PC-3 (cell line): ENCODE measurements around the gene TSGA10.
"Not testable (repeated sequence)": the region's sequence is repeated elsewhere in the genome, so short reads cannot be mapped to it uniquely, and the experiment has no call there.

Experiments used
- CTCF ChIP-seq: fragments of 300-600 bp; sonication (generic); conservative IDR thresholded peaks from 2 replicates; pipeline ENCODE4 v1.5.1; 2017; ENCODE audit warnings: antibody characterized with exemption, low read depth, mild to moderate bottlenecking, low read length
- EZH2 ChIP-seq: fragments of 300-600 bp; sonication (generic); IDR thresholded peaks from one replicate; pipeline ENCODE4 v1.6.1; 2017; ENCODE audit warnings: antibody characterized with exemption, mild to moderate bottlenecking, low read length; ENCODE audit not compliant: unreplicated experiment

GRCh38 chr2:99040736-99041300 lies 113.9 kb downstream of the TSGA10 start:
- not testable (repeated sequence) for TF ChIP-seq CTCF, EZH2
